Right renal cortex interstitium (tissue), 3 donors: ENCODE data around the gene MED29. TPM values are rescaled to one million over a fixed set of nuclear protein-coding genes. Genes with fewer than 3 reads are reported as not detected.

Experiments used
- DNase-seq, 3 donors: peaks; one replicate each; pipeline ENCODE4 v3.0.0-alpha.2; 2013; ENCODE audit warnings: low read depth in 3 of 3, low spot score in 2 of 3
- polyA plus RNA-seq, 3 donors: library from polyadenylated mRNA; unstranded; fragments of 120-200 nt; gene quantifications; one replicate each; pipeline ENCODE4 v1.2.1, GENCODE V29; 2013; ENCODE audit not compliant: insufficient read length in 3 of 3

Gene MED29
- polyA plus RNA-seq, 3 donors = 38.8 to 41.8 (median 39.4) TPM

DNA sequence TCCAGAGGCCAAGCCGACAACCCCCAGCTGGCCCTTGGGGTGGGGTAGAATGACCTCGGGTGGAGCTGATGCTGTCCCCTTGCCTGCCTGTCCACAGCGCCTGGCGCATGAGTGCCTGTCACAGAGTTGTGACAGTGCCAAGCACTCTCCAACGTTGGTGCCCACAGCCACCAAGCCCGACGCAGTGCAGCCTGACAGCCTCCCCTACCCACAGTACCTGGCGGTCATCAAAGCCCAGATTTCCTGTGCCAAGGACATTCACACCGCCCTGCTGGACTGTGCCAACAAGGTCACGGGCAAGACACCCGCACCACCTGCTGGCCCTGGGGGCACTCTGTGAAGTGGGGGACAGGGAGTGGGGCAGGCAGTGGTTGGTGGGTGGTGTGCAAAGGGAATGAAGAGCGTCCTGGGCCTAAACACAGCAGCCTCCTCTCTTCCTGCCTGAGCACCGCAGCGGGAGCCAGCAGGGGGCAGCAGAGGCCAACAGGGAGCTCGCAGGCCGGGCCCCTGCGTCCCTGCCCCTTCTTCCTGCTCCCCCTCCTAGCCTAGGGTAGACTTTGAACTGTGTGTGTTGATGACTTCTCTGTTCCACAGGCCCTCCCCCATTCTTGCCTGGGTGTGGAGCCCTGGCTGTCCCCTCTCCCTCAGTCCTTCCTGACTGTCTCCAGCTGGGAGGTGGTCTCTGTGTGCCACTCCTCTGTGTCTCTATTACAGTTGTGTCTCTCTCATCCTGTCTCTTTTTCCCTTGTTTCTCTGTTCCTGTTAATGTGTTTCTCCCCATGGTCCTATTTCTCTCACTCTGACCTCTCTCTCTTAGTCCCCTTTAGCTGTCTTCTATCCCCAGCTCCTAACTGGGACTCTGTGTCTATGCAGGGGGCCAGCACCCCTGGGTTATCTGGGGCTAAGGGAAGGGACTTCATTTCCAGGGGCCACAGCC lies 6.5 kb downstream of the MED29 start:
- no peak for DNase-seq

DNA sequence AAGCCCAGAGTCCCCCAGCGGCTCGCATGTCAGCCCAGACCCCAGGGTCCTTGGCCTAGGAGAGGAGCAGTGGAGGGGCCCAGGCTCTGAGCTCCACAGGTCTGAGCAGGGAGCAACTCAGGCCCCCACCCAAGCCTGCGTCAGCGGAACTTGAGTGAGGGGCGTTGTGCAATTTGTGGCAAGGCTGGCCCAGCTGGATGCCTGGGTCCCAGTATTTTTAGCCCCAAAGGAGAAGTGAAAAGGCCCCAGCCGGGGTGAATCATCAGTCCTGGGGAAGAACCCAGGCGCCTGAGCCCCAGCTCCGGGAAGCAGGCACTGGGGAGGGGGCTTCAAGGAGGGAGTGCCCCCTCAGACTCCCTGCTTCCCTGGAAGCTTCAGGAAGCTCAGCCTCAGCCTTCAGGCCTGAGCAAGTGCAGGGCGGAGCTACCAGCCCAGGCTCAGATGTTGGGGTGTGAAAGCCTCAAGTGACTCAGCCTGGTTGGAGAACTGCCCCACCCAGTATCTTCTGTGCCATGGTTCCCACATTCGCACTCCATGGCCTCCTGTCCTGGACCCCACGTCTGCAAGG lies 7.2 kb downstream of the MED29 start:
- no peak for DNase-seq

DNA sequence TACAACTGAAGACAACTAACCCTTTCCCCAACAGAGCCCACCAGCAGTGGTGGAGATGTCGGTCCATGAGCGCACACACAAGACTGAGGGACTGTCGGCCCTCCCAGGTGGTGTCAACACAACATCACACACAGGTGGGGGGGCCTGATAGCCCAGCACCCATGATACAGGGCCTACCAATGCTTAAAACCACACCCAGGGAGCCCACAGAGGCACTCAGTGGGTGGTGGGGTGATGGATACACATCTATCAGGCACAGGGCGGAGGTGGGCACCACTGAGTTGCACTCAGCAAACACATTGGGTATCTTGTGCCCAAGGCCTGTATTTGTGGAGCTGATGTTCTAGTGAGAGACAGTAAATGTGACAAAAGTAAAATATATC lies 8.5 kb downstream of the MED29 start:
- DNase-seq = no peak

DNA sequence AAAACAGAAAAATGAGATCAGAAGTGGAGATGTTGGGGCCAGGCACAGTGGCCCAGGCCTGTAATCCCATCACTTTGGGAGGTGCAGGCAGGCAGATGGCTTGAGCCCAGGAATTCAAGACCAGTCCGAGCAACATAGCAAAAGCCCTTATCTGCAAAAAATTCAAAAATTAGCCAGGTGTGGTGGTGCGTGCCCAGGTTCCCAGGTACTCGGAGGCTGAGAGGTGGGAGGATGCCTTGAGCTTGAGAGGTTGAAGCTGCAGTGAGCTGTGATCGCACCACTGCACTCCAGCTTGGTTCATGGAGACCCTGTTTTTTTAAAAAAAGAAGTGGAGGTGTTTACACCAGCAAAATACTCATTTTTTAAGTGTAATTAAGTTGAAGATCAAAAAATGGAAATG lies 8.9 kb downstream of the MED29 start:
- no peak for DNase-seq

DNA sequence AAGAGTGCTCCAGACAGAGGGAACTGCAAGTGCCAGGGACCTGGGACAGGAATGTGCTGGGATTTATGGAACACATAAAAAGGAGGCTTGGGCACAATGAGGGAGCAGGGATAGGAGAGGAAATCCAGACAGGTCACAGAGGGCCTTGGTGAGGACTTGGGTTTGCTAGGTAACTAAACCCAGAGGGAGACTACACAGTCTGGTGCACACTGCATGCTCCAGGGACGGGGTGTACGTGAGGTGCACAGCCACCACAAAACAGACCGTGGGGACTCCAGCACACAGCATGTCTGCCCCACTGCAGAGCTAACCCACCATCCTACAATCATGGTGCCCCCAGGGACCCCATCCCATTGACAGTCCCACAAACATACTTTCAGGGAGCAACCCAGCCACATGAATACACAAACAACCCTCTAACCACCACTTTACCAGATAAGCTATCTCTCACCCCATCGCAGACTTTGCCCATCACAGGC lies 9.9 kb downstream of the MED29 start:
- no peak for DNase-seq

DNA sequence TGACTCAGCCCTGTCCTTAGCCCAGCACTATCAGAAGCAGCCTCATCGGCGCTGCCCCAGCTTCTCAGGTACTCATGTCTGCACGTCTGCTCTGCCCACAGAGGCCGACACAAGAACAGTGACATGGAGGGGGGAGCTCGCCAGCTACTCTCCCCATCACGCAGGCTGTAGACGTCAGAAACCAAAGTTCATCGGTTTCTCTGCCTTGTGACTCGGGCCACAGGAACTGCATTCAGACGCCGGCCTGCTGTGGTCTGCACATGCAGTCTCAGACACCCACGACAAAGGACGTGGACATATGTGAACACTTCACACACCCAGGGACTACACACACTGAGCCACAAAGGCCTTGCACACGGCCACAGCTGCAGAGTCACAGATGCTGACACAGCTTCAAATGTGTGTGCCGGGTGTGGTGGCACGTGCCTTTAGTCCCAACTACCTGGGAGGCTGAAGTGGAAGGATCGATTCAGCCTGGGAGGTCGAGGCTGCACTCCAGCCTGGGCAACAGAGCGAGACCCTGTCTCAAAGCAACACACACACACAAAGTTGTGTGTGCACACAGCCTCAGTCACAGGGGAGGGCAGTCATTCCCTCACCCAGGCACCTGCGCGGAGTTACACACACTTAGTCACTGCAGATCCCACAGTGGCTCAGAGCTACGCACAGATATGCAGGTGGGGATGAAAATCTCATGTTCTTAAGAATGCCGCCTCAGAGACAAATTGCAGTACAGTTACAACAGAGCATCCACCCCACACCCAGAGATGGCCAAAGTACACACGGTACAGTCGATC lies 10.6 kb downstream of the MED29 start:
- DNase-seq = no peak

DNA sequence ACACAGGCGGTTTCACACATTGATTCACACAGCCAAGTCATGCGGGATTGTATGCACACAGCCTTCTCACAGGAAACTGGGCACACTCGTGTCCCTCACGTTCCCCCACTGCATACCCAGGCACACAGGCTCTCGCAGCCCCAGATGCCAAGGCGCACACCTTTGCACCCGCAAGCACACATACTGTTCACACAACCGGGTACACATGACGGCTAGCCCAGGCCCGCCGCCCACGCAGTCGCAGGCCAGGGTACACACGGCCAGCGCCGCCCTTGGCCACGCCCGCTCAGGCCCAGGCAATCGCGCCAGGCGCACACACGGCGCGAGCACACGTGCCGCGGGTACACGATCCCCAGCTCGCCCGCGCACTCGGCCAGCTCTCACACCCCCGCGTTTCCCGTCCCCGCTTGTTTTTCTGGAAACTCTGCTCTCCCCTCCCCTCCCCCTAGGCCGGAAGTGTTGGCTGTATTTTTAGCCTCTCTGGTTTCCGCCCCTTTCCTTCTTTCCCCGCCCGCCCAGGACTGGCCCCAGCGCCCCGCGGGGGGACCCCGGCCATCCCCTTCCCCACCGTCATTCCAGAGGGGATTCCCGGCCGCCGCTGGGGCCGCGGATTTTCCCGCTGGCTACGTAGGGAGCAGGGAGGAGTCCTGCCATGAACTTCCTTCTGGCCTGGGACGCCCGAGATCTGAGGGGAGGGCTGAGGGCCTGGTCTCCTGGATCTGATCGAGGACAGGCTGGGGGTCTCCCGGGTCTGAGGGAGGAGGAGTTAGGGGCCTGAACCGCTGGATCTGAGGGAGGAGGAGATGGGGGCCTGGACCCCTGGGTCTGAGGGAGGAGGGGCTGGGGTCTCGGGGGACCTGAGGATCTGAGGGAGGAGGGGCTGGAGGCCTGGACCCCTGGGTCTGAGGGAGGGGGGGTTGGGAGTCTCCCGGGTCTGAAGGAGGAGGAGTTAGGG lies 11.4 kb downstream of the MED29 start:
- DNase-seq = peak in 2 of 3 donors; percentile 87 to 89

DNA sequence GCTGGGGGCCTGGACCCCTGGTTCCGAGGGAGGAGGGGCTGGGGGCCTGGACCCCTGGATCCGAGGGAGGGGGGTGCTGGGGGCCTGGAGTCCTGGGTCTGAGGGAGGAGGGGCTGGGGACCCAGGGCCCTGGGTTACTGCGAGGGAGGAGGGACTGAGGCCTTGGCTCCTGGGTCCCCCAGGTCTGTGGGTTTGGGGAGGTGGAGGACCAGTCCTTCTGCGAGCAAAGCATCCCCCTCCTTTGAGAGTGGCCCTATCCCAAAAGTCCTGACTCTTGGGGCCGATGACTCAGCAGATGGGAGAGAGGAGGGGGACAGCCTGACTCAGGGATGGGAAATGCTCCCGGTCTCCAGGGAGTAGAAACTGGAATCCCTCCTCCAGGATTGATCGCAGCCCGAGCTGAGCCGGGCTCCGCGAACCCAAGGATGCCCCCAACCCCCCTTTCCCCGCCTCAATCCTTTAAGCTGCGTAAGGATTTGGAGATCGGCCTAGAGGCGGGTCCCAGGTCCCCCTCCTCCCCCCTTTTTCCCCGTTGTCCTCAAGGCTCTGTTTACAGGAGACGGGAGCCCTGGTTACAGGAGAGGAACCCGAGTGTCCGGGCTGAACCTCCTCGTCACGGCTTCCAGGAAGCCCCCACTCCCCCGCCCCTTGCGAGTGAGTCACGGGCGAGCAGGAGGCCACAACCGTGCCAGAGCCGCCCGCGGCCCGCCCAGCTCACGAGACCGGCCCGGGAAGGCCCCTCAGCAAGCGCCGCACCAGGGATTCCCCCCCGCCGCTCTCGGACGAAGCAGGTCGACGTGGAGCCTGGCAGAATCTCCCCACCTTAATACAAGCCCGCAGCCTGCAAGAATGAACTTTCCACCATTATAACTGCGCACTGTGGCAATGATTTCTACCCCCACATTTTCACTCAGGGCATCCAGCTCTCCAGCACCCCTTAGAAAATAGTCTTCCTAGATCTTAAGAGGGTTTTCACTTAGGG lies 12.4 kb downstream of the MED29 start:
- peak in 2 of 3 donors; percentile 82 to 83 for DNase-seq

DNA sequence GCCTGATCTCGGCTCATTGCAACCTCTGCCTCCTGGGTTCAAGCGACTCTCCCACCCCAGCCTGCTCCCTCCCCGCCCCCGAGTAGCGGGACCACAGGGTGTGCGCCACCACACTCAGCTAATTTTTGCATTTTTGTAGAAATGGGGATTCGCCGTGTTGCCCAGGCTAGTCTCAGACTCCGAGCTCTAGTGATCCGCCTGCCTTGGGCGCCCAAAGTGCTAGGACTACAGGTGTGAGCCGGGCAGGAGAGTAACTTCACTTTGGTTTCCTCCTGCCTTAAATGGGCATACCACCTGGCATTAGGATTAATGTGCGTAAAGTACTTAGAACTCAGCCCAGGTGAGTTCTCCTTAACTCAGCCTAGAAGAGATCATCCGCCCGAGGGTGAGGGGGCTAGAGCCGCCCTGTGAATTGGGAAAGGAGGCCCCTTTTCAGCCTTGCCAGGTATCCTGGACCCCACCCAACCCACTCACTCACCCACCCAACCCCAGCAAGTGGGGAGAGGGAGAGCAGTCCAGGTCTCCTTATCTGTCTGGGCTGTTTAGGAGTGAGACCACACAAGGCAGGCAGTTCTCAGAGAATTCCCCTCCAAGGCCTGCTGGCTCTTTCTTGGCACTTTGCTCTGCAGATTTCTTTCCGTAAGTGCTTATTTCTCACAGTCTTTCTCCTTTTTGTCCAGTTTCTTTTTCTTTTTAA lies 14.2 kb downstream of the MED29 start:
- no peak for DNase-seq

DNA sequence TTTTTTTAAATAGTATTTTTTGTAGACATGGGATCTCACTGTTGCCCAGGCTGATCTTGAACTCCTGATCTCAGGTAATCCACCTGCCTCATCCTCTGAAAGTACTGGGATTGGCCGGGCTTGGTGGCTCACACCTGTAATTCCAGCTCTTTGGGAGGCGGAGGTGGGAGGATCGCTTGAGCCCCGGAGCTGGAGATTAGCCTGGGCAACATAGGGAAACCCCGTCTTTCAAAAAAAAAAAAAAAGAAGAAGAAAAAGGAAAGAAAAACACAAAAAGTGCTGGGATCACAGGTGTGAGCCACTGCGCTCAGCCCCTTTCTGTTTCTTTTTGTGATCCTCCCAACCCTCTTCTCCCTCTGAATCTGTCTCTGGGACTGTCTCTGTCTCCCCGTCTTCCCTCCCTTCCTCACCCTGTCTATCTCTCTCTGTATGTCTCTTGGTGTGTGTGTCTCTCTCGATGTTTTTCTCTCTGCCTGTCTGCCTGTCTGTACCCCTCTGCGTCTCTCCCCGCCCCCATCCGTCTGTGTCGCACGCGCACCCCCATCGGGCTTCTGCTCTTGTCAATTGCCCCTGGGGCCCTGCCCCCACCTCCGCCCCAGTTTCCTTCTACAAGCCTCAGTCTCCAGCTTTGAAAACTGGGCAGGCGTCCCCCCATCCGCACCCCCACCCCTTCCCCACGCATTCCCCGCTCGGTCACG lies 14.9 kb downstream of the MED29 start:
- DNase-seq = no peak

DNA sequence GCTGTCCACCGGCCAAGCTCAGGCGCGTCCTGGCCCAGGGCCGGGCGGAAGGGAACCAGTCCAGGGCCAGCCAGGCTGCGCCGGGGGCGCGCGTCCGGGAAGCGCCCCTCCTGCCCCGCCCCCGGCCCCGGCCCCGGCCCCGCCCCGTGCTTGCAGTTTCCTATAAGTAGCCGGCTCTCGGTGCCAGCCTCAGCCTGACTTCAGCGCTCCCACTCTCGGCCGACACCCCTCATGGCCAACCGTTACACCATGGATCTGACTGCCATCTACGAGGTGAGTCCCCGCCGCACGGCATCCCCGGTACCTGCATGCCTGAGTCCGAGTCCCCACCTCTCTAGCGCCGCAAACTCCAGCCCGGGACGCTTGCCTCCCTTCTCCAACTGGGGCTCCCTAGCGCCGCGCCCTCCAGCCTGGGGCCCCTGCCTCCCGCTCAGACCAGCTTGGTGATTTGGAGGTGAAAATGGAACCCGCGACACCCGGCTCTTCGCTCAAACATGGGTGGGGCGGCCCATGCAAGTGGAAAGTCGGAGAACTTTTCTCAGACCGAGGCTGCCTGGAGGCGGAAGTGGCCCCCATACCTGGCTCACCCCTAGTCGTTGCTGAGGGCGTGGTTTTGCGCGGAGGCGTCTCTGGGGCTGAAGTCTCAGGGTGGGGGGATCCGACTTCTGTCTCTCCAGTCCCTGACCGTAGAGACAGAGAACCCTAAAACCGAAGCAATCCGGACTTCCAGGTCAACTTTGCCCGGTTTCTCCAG lies 15.7 kb downstream of the MED29 start, which contains the start of gene ZFP36:
ZFP36 (plus strand) TSS at position 192 of the 754 bp plus-strand sequence; CDS start at position 250, 58 bp downstream.
- DNase-seq = no peak

DNA sequence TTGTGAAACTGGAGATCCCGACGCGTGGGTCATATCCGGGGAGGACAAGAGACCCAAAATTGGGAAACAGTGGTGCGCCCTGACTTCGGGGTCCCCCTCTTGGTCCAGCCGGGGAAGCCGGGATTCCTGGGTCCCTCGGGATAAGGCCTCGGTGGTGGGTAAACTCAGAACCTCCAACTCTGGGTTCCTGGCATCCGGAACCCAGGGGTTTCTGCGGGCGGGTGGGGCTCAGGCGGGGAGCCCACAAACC lies 16.2 kb downstream of the MED29 start:
- no peak for DNase-seq

DNA sequence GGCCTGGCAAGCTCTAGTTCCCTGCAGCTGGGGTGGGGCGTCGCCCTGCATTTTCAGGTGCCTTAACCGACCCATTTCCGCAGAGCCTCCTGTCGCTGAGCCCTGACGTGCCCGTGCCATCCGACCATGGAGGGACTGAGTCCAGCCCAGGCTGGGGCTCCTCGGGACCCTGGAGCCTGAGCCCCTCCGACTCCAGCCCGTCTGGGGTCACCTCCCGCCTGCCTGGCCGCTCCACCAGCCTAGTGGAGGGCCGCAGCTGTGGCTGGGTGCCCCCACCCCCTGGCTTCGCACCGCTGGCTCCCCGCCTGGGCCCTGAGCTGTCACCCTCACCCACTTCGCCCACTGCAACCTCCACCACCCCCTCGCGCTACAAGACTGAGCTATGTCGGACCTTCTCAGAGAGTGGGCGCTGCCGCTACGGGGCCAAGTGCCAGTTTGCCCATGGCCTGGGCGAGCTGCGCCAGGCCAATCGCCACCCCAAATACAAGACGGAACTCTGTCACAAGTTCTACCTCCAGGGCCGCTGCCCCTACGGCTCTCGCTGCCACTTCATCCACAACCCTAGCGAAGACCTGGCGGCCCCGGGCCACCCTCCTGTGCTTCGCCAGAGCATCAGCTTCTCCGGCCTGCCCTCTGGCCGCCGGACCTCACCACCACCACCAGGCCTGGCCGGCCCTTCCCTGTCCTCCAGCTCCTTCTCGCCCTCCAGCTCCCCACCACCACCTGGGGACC lies 16.6 kb downstream of the MED29 start:
- no peak for DNase-seq

DNA sequence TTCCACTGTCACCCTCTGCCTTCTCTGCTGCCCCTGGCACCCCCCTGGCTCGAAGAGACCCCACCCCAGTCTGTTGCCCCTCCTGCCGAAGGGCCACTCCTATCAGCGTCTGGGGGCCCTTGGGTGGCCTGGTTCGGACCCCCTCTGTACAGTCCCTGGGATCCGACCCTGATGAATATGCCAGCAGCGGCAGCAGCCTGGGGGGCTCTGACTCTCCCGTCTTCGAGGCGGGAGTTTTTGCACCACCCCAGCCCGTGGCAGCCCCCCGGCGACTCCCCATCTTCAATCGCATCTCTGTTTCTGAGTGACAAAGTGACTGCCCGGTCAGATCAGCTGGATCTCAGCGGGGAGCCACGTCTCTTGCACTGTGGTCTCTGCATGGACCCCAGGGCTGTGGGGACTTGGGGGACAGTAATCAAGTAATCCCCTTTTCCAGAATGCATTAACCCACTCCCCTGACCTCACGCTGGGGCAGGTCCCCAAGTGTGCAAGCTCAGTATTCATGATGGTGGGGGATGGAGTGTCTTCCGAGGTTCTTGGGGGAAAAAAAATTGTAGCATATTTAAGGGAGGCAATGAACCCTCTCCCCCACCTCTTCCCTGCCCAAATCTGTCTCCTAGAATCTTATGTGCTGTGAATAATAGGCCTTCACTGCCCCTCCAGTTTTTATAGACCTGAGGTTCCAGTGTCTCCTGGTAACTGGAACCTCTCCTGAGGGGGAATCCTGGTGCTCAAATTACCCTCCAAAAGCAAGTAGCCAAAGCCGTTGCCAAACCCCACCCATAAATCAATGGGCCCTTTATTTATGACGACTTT lies 17.4 kb downstream of the MED29 start:
- DNase-seq = no peak

DNA sequence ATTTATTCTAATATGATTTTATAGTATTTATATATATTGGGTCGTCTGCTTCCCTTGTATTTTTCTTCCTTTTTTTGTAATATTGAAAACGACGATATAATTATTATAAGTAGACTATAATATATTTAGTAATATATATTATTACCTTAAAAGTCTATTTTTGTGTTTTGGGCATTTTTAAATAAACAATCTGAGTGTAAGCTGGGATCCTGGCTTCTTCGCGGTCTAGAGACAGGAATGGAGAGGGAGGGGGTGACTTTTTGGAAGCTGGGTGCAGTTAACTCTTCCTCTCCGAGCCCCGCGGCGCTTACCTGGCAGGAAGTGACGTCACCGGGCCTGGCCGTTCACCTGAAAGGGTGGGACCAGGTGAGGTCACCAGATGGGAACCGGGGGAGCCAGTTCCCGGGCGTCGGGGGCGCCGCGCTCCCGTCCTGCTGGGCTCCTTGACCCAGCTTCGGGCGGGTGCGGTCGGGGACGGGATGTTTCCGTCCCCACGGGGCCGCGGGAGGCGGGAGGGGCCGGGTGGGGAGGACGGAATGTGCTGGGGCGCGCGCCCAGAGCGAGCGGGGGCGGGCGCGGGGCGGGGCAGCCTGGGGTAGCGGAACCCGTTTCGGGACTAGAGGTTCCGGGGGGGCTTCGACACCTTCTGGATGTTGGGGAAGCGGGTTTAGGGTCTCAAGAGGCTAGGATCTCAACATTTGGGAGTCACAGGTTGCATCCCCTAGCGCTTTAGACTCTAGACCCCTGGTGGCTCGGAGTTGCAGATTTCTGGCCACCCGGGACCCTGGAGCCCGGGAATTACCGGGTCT lies 18.2 kb downstream of the MED29 start:
- DNase-seq = no peak
